Endothelial cell of umbilical vein (primary cell): ENCODE measurements around the gene FGF23. TPM values are rescaled to one million over a fixed set of nuclear protein-coding genes. Genes with fewer than 3 reads are reported as not detected.

Source experiments
- BruUV-seq: library from RNA; stranded (reverse); fragments of 400-500 nt; replicated peaks from 2 replicates; lab custom pipeline; 2021; lab: Mats Ljungman, UMichigan
- CTCF ChIA-PET: fragments of 300-600, 350-600 bp; sonication (Branson Sonifier 250); formaldehyde crosslinking; loops from one replicate; lab custom pipeline; 2021; ENCODE audit warnings: antibody characterized with exemption, inconsistent platforms; lab: Charles Lee
- POLR2A ChIA-PET: fragments of 300-600, 350-600 bp; sonication (Branson Sonifier 250); formaldehyde crosslinking; loops from one replicate; lab custom pipeline; 2021; ENCODE audit warnings: antibody characterized with exemption, inconsistent platforms; lab: Charles Lee
- DNase-seq: peaks from one replicate; pipeline ENCODE4 v3.0.0-alpha.2; 2011; ENCODE audit warnings: low read depth, low spot score
- FAIRE-seq: peaks from 2 replicates; lab custom pipeline; 2011; peaks lifted over from hg19 to GRCh38; lab: Jason Lieb, UNC
- H2AFZ ChIP-seq: 2 replicates; pipeline ENCODE4 v1.6.0; 2012; ENCODE audit warnings: low read depth, low read length, control low read depth, inconsistent platforms
- H3K27ac ChIP-seq: 2 replicates; pipeline ENCODE4 v1.5.1; 2011; ENCODE audit warnings: low read depth, mild to moderate bottlenecking, control low read depth, low read length, moderate library complexity; ENCODE audit not compliant: insufficient read depth
- H3K27me3 ChIP-seq, 2 experiments: 2 replicates each; pipeline versions ENCODE4 v1.6.0 to v1.6.1; 2011; ENCODE audit warnings: low read length in 2 of 2, mixed read lengths in 1 of 2; ENCODE audit not compliant: control insufficient read depth in 2 of 2, insufficient read depth in 2 of 2
- H3K36me3 ChIP-seq, 2 experiments: 2 replicates in 1 of 2; 3 replicates in 1 of 2; pipeline ENCODE4 v1.5.1; 2011; ENCODE audit warnings: low read length in 2 of 2, mild to moderate bottlenecking in 1 of 2, moderate library complexity in 1 of 2; ENCODE audit not compliant: control insufficient read depth in 2 of 2, insufficient read depth in 2 of 2; ENCODE audit errors: extremely low read depth in 1 of 2
- H3K4me1 ChIP-seq: 3 replicates; pipeline ENCODE4 v1.5.1; 2011; ENCODE audit warnings: mild to moderate bottlenecking, low read length; ENCODE audit not compliant: control insufficient read depth, insufficient read depth; ENCODE audit errors: extremely low read depth
- H3K4me2 ChIP-seq: 2 replicates; pipeline ENCODE4 v1.6.1; 2011; ENCODE audit warnings: low read length, control low read depth, mixed read lengths; ENCODE audit not compliant: insufficient read depth
- H3K4me3 ChIP-seq, 3 experiments: fragments of 200-600 bp in 1 of 3; sonication (generic), shearing (Covaris generic) in 1 of 3; replicated peaks in 1 of 3; 2 replicates each; pipeline ENCODE4 v1.5.1; 2011 to 2016; ENCODE audit warnings: control low read depth in 3 of 3, low read length in 3 of 3, mild to moderate bottlenecking in 2 of 3, inconsistent platforms in 1 of 3, low read depth in 1 of 3, moderate library complexity in 1 of 3; ENCODE audit not compliant: insufficient read depth in 1 of 3
- H3K79me2 ChIP-seq: 2 replicates; pipeline ENCODE4 v1.6.0; 2012; ENCODE audit warnings: low read length, inconsistent platforms; ENCODE audit not compliant: control insufficient read depth, insufficient read depth
- H3K9ac ChIP-seq: replicated peaks from 2 replicates; pipeline ENCODE3; 2011; ENCODE audit warnings: low read length, control low read depth; ENCODE audit not compliant: insufficient read depth; ENCODE audit errors: extremely low read depth
- H3K9me1 ChIP-seq: replicated peaks from 3 replicates; pipeline ENCODE4 v1.6.0; 2011; ENCODE audit warnings: mild to moderate bottlenecking, low read length; ENCODE audit not compliant: control insufficient read depth, insufficient read depth; ENCODE audit errors: extremely low read depth
- H3K9me3 ChIP-seq: replicated peaks from 2 replicates; pipeline ENCODE4 v1.5.1; 2012; ENCODE audit warnings: low read length, inconsistent platforms; ENCODE audit not compliant: control insufficient read depth, insufficient read depth
- H4K20me1 ChIP-seq: replicated peaks from 2 replicates; pipeline ENCODE3; 2011; ENCODE audit warnings: mild to moderate bottlenecking, low read length; ENCODE audit not compliant: control insufficient read depth, insufficient read depth; ENCODE audit errors: extremely low read depth
- CTCF ChIP-seq, 2 donors: IDR thresholded peaks; 1 replicate in 1 of 2; 2 replicates in 1 of 2; pipeline ENCODE4 v1.5.1; 2011; ENCODE audit warnings: low read length in 2 of 2, mild to moderate bottlenecking in 2 of 2, moderate library complexity in 2 of 2, control low read depth in 1 of 2, inconsistent platforms in 1 of 2, low read depth in 1 of 2; ENCODE audit not compliant: insufficient read depth in 1 of 2; ENCODE audit errors: extremely low read depth in 1 of 2
- EZH2 ChIP-seq: IDR thresholded peaks from 2 replicates; pipeline ENCODE4 v1.6.1; 2012; ENCODE audit warnings: borderline replicate concordance, low read depth, mild to moderate bottlenecking, moderate library complexity, low read length, inconsistent platforms; ENCODE audit not compliant: severe bottlenecking
- JUN ChIP-seq: IDR thresholded peaks from 2 replicates; pipeline ENCODE4 v1.6.1; 2011; ENCODE audit warnings: borderline replicate concordance, low read depth; ENCODE audit not compliant: insufficient read length, insufficient read depth
- dilution Hi-C: fragments of 300-500 bp; cut with MboI; formaldehyde crosslinking; loops from one replicate; pipeline ENCODE4 v1.15.0; 2019; ENCODE audit warnings: low sequenced_read_pairs; ENCODE audit not compliant: extremely low pct_ligation_motif_present
- intact Hi-C: fragments of 100-400 bp; cut with micrococcal nuclease; formaldehyde crosslinking; loops from one replicate; pipeline ENCODE4 v1.10.0; 2022
- polyA plus RNA-seq, 4 experiments: library from polyadenylated mRNA; depleted of rRNA in 3 of 4; stranded (reverse) in 3 of 4; unstranded in 1 of 4; fragments of >200 nt; gene quantifications; 2 replicates each; pipeline versions ENCODE4 v1.2.1 to v1.2.3, GENCODE V29; 2011 to 2012; ENCODE audit warnings: missing spikeins in 1 of 4
- total RNA-seq: library from RNA; stranded (reverse); gene quantifications from 2 replicates; pipeline ENCODE4 v1.2.3, GENCODE V29; 2021

The FGF23 gene
- total and polyA plus RNA-seq, 2 donors (not counting 3 experiments of a cell fraction or from before 2014, with no cell fraction given), result not detected

GRCh38 chr12:4369548-4369947 is 10.0 kb downstream of the FGF23 start:
- DNase-seq (no peak), FAIRE-seq (no peak)
- H3K9me1 ChIP-seq, result no peaks in the 10 kb centered on the region
- no peak overlapping the region for H3K9ac ChIP-seq
- TF ChIP-seq JUN (no peak), EZH2 (no peak), CTCF (IDR thresholded peaks at IDR 0.05; ENCODE audit: extremely low read depth in 1 of 2, insufficient read depth in 1 of 2, low read depth in 1 of 2, low read length in 2 of 2) (no peak)
- no peaks in the 10 kb centered on the region for H3K79me2 ChIP-seq
- H3K27me3 ChIP-seq, result peaks cover 0 to 4% of the 10 kb centered on the region in 2 experiments
- H3K27ac ChIP-seq, result no peak overlapping the region
- dilution Hi-C loops, result no loop called here
- ChIA-PET CTCF (no interaction called here), POLR2A (no interaction called here)
- H2AFZ ChIP-seq, result no peak overlapping the region
- no peaks in the 10 kb centered on the region for H3K36me3 ChIP-seq
- H3K4me3 ChIP-seq, result no peak overlapping the region
- no peak overlapping the region for H3K4me2 ChIP-seq
- no peaks in the 10 kb centered on the region for H3K9me3 ChIP-seq
- BruUV-seq, result no TSS peak
- no peaks in the 10 kb centered on the region for H4K20me1 ChIP-seq
- intact Hi-C loops, result no loop called here
- H3K4me1 ChIP-seq, result no peaks in the 10 kb centered on the region

DNA sequence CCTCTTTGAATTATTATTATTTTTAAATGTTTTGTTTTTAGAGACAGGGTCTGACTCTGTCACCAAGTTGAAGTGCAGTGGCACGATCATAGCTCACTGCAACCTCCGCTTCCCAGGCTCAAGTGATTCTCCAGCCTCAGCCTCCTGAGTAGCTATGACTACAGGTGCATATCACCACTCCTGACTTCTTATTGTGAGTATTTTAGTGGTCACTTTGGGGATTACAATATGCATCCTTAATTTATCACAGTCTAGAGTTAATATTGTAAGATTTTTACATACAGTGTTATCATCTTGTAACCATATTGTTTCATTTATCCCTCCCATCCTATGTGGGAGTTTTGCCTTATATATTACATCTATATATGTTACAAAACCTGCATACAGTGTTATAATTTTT is 13.4 kb downstream of the FGF23 start:
- BruUV-seq, result no TSS peak
- intact Hi-C loops (no loop called here), dilution Hi-C loops (no loop called here)
- ChIA-PET POLR2A (no interaction called here), CTCF (interaction anchor here (1.4 kb wide), 1 partner anchor 55 kb away, joined by 4 read pairs; no protein-coding TSS in a partner anchor)
- H3K4me1 ChIP-seq, result no peaks in the 10 kb centered on the region
- H3K4me3 ChIP-seq, result no peak overlapping the region
- TF ChIP-seq CTCF (IDR thresholded peaks at IDR 0.05; ENCODE audit: extremely low read depth in 1 of 2, insufficient read depth in 1 of 2, low read depth in 1 of 2, low read length in 2 of 2), result no peak
- DNase-seq (no peak), FAIRE-seq (no peak)
- H3K79me2 ChIP-seq, result no peaks in the 10 kb centered on the region
- peaks cover 0 to 11% of the 10 kb centered on the region in 2 experiments for H3K27me3 ChIP-seq
- H3K9ac ChIP-seq, result no peak overlapping the region
- no peaks in the 10 kb centered on the region for H3K9me3 ChIP-seq
- H2AFZ ChIP-seq, result no peak overlapping the region
- no peaks in the 10 kb centered on the region for H4K20me1 ChIP-seq
- no peaks in the 10 kb centered on the region for H3K36me3 ChIP-seq
- no peak overlapping the region for H3K4me2 ChIP-seq
- H3K9me1 ChIP-seq, result no peaks in the 10 kb centered on the region
- H3K27ac ChIP-seq, result no peak overlapping the region
